Prostate gland (tissue), 2 donors: ENCODE results near the gene SFRP5.

Experiments
- POLR2A ChIP-seq: fragments of 450-650 bp; IDR thresholded peaks from one replicate; pipeline ENCODE4 v1.6.1; 2016; ENCODE audit warnings: antibody characterized with exemption, mild to moderate bottlenecking
- TF ChIP-seq, protein P1 (sequence below), 4 experiments: fragments of 200-600 bp in 2 of 4; fragments of 450-650 bp in 2 of 4; sonication (generic) in 2 of 4; IDR thresholded peaks; 1 replicate in 3 of 4; 2 replicates in 1 of 4; pipeline ENCODE4 v1.5.1; 2016 to 2019; ENCODE audit warnings: antibody characterized with exemption in 4 of 4, mild to moderate bottlenecking in 2 of 4, moderate library complexity in 2 of 4

DNA sequence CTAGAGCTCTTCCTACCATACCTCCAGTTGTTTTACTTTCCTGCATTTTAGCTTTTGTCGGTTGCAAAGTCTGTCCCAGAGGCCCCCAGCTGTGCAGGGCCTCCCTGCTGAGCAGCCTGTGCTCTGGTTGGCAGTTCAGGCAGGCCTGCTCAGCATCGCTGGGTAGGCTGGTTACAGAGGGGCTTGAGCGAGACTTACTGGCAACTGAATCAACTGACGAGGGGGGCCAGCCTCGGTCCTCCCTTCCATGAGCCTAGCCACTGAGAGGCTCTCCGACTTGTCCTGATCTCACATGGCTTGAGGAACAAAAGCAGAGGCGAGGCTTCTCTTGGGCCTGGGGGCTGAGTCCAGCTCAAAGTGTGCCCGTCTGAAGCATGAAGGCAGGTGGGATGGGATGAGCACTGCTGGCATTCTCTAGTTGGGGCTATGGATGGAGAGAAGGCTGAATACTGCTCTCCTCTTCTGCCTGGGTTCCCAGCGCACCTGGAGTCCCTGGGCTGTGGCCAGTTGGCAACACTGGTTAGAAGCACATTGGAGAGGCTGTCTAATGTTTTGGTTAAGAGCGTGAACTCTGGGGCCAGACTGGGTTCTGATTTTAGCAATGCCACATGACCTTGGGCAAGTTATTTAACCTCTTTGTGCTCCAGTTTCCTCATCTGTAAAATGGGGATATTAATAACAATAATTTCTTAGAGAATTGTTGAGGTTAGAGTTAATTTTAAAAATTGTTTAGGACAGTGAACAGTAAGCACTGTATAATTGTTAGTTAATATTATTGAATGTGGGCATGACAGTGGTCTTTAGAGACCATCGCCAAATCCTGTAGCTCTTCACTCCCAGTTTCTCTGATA, 6.9 kb upstream of the SFRP5 start:
- TF ChIP-seq POLR2A: no peak
- TF ChIP-seq, protein P1, sequence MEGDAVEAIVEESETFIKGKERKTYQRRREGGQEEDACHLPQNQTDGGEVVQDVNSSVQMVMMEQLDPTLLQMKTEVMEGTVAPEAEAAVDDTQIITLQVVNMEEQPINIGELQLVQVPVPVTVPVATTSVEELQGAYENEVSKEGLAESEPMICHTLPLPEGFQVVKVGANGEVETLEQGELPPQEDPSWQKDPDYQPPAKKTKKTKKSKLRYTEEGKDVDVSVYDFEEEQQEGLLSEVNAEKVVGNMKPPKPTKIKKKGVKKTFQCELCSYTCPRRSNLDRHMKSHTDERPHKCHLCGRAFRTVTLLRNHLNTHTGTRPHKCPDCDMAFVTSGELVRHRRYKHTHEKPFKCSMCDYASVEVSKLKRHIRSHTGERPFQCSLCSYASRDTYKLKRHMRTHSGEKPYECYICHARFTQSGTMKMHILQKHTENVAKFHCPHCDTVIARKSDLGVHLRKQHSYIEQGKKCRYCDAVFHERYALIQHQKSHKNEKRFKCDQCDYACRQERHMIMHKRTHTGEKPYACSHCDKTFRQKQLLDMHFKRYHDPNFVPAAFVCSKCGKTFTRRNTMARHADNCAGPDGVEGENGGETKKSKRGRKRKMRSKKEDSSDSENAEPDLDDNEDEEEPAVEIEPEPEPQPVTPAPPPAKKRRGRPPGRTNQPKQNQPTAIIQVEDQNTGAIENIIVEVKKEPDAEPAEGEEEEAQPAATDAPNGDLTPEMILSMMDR (IDR thresholded peaks at IDR 0.05): no peak
